ENCODE data around the gene PDP2. TPM values are rescaled to one million over a fixed set of nuclear protein-coding genes. Genes with fewer than 3 reads are reported as not detected.
A peak's percentile ranks its signal among the peaks of the same experiment; 100 is the strongest.

Gene PDP2
- total RNA-seq, 1 experiment from 2014 or later = 44.4 TPM

DNA sequence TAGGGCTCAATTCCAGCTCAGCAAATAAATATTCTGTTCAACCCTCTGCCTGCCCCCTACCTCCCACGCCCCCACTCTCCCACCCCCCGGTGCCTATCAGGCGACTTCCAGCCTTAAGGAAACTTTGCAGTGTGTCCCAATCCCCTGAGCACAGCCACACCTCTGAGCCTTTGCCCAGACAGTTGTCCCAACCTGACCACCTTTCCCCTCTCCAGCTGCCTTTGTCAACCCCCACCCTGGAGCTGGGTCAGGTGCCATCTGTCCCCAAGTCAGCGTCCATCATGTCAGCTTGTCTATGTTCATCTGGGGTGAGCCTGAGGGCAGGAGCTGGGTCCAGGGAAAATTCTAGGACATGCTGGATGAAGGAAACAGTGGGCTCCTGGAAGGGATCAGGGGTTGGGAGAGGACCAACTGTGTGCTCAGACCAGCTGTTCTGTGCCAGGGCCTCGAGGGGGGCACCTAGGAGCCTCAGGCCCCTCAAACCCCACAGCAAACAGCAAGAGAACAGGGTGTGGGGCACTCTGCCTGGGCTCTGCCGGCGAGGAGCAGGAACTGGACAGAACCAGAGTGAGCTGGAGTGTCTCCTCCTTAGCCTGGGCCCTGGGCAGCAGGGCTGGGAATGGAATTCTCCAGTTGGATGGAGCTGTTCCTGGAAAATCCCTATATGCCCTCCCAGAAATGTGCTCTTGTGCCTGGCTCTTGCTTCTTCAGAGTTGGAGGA lies 20.6 kb downstream of the PDP2 start:
- no peaks in the 10 kb centered on the region for H3K36me3 ChIP-seq (ENCODE audit: control insufficient read depth, insufficient read depth, low read length)
- H3K27me3 Mint-ChIP-seq (ENCODE audit: insufficient read depth, unreplicated experiment) = no peaks in the 10 kb centered on the region
- H3K4me1 ChIP-seq = peaks cover 68% of the 10 kb centered on the region
- intact Hi-C loops (cut with micrococcal nuclease; ENCODE audit: unreplicated experiment) = no loop called here
- H3K36me3 Mint-ChIP-seq (ENCODE audit: insufficient read depth, unreplicated experiment) = no peaks in the 10 kb centered on the region
- no peak overlapping the region for H3K4me3 Mint-ChIP-seq (ENCODE audit: unreplicated experiment)
- H3K9me3 ChIP-seq = no peaks in the 10 kb centered on the region
- ChIA-PET CTCF (interaction anchor here (0.6 to 0.9 kb wide), 2 partner anchors 33 to 47 kb away, joined by 3 read pairs; no protein-coding TSS in a partner anchor), POLR2A (no interaction called here)
- H3K27ac Mint-ChIP-seq (ENCODE audit: unreplicated experiment) = peak overlapping the region; percentile 69
- DNase-seq = no peak
- TF ChIP-seq, protein P1, sequence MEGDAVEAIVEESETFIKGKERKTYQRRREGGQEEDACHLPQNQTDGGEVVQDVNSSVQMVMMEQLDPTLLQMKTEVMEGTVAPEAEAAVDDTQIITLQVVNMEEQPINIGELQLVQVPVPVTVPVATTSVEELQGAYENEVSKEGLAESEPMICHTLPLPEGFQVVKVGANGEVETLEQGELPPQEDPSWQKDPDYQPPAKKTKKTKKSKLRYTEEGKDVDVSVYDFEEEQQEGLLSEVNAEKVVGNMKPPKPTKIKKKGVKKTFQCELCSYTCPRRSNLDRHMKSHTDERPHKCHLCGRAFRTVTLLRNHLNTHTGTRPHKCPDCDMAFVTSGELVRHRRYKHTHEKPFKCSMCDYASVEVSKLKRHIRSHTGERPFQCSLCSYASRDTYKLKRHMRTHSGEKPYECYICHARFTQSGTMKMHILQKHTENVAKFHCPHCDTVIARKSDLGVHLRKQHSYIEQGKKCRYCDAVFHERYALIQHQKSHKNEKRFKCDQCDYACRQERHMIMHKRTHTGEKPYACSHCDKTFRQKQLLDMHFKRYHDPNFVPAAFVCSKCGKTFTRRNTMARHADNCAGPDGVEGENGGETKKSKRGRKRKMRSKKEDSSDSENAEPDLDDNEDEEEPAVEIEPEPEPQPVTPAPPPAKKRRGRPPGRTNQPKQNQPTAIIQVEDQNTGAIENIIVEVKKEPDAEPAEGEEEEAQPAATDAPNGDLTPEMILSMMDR (IDR thresholded peaks at IDR 0.05; ENCODE audit: insufficient read depth in 1 of 2, low read depth in 1 of 2, low read length in 1 of 2, severe bottlenecking in 1 of 2, unreplicated experiment in 1 of 2) = no peak
- peaks cover 42% of the 10 kb centered on the region for H3K4me1 Mint-ChIP-seq (ENCODE audit: low read depth, unreplicated experiment)
- BruUV-seq (replicated peaks) = no TSS peak
- no peak overlapping the region for H3K4me3 ChIP-seq (ENCODE audit: low read depth, low read length)
- no peaks in the 10 kb centered on the region for H3K27me3 ChIP-seq (replicated peaks; ENCODE audit: control insufficient read depth, insufficient read depth, low read length)
- H3K9me3 Mint-ChIP-seq (ENCODE audit: unreplicated experiment) = no peaks in the 10 kb centered on the region

DNA sequence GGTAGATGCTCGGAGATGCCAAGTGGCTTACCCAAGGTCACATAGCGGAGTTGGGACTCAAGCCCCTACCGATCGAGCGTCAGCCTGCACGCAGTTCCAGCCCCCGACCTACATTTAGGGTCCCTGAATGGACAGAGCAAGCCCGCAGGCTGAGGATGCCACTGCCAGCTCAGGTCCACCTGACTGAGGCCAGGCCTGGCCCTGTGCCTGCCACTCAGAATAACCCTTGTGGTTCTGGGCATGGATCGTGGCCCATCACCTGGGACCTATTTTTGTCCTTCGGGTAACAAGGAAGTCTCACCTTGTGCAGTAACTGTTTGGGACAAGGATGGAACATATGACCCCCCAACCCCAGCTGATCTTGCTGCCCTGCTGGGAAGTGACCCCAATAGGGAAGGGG lies 21.3 kb downstream of the PDP2 start:
- no TSS peak for BruUV-seq (replicated peaks)
- H3K4me1 Mint-ChIP-seq (ENCODE audit: low read depth, unreplicated experiment) = peaks cover 42% of the 10 kb centered on the region
- H3K27ac Mint-ChIP-seq (ENCODE audit: unreplicated experiment) = no peak overlapping the region
- H3K4me3 Mint-ChIP-seq (ENCODE audit: unreplicated experiment) = no peak overlapping the region
- TF ChIP-seq, protein P1 (IDR thresholded peaks at IDR 0.05; ENCODE audit: insufficient read depth in 1 of 2, low read depth in 1 of 2, low read length in 1 of 2, severe bottlenecking in 1 of 2, unreplicated experiment in 1 of 2) = no peak
- POLR2A ChIA-PET = no interaction called here
- CTCF ChIA-PET = interaction anchor here (0.9 kb wide), 1 partner anchor 34 kb away, joined by 3 read pairs; no protein-coding TSS in a partner anchor
- H3K9me3 Mint-ChIP-seq (ENCODE audit: unreplicated experiment) = no peaks in the 10 kb centered on the region
- H3K36me3 Mint-ChIP-seq (ENCODE audit: insufficient read depth, unreplicated experiment) = no peaks in the 10 kb centered on the region
- Histone ChIP-seq H3K36me3 (ENCODE audit: control insufficient read depth, insufficient read depth, low read length) (no peaks in the 10 kb centered on the region), H3K4me1 (peaks cover 68% of the 10 kb centered on the region), H3K9me3 (no peaks in the 10 kb centered on the region), H3K27me3 (replicated peaks; ENCODE audit: control insufficient read depth, insufficient read depth, low read length) (no peaks in the 10 kb centered on the region), H3K4me3 (ENCODE audit: low read depth, low read length) (no peak overlapping the region)
- no peak for DNase-seq
- H3K27me3 Mint-ChIP-seq (ENCODE audit: insufficient read depth, unreplicated experiment) = no peaks in the 10 kb centered on the region
- intact Hi-C loops (cut with micrococcal nuclease; ENCODE audit: unreplicated experiment) = no loop called here

DNA sequence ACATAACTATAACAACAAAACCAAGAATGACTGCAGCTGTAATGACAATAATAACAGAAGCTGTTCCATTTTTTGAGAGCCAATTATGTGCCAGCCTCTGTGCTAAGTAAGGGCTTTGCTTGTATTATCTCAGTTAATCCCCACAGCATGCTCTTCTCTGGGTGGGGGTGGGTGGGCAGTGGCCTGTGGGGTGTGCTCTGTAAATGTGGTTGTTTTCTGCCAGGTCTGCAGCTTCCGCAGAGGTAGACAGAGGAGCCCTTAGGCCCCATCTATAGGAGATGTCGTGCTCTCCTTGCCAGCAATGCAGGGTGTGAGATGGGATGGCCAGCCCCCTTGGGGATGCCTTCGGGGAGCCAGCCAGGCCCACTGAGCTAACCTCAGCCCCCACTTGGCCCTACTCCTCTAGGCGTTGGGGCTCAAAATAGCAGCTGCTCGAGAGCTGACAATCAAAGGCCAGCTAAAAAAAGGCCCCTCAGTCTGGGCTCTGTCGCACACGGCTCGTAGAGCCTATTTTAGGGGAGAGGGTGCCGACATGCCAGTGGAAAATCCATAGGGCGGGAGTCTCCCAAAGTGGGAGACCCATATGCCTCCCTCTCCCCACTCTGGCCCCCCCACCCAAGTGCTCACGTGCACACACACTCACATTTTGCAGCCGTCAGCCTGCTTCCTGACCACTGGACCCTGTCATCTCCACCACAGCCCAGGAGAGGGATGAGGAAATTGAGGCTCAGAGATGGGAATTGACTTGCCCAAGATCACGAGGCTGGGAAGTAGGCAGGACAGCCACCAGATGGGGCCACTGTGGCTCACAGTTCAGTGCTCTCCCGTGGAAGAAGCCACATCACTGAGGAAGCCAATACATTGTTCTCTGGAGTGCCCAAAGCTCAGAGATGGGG lies 22.6 kb downstream of the PDP2 start:
- DNase-seq = no peak
- Mint-ChIP-seq H3K9me3 (ENCODE audit: unreplicated experiment) (no peaks in the 10 kb centered on the region), H3K27me3 (ENCODE audit: insufficient read depth, unreplicated experiment) (no peaks in the 10 kb centered on the region), H3K4me1 (ENCODE audit: low read depth, unreplicated experiment) (peaks cover 32% of the 10 kb centered on the region), H3K4me3 (ENCODE audit: unreplicated experiment) (no peak overlapping the region), H3K36me3 (ENCODE audit: insufficient read depth, unreplicated experiment) (no peaks in the 10 kb centered on the region), H3K27ac (ENCODE audit: unreplicated experiment) (no peak overlapping the region)
- TF ChIP-seq, protein P1 (IDR thresholded peaks at IDR 0.05; ENCODE audit: insufficient read depth in 1 of 2, low read depth in 1 of 2, low read length in 1 of 2, severe bottlenecking in 1 of 2, unreplicated experiment in 1 of 2) = no peak
- ChIA-PET CTCF (interaction anchor here (0.7 to 1.3 kb wide), 2 partner anchors 25 to 51 kb away, joined by 3 to 6 read pairs; no protein-coding TSS in a partner anchor), POLR2A (no interaction called here)
- peaks cover 58% of the 10 kb centered on the region for H3K4me1 ChIP-seq
- no peaks in the 10 kb centered on the region for H3K36me3 ChIP-seq (ENCODE audit: control insufficient read depth, insufficient read depth, low read length)
- H3K4me3 ChIP-seq (ENCODE audit: low read depth, low read length) = no peak overlapping the region
- H3K27me3 ChIP-seq (replicated peaks; ENCODE audit: control insufficient read depth, insufficient read depth, low read length) = no peaks in the 10 kb centered on the region
- intact Hi-C loops (cut with micrococcal nuclease; ENCODE audit: unreplicated experiment) = no loop called here
- no peaks in the 10 kb centered on the region for H3K9me3 ChIP-seq
- BruUV-seq (replicated peaks) = no TSS peak

All from Caco-2 (cell line).